HEK293 (cell line): Measurements from ENCODE around the gene PNLDC1.

Experiments used
- CTCF ChIA-PET: fragments of 350-600 bp; formaldehyde crosslinking; extraction: SDS; loops from one replicate; lab custom pipeline; 2021; ENCODE audit warnings: antibody characterized with exemption; lab: Yijun Ruan, JAX
- POLR2A ChIA-PET: fragments of 300-600 bp; formaldehyde crosslinking; extraction: SDS; loops from one replicate; lab custom pipeline; 2020; ENCODE audit warnings: antibody characterized with exemption, inconsistent platforms; lab: Yijun Ruan, JAX
- H3K27ac ChIP-seq: fragments of 200-500 bp; sonication (Bioruptor generic); 2 replicates; pipeline ENCODE4 v1.5.1; 2014; ENCODE audit warnings: low read depth, low read length, control low read depth, inconsistent platforms; ENCODE audit errors: extremely low read depth
- H3K36me3 ChIP-seq, 2 experiments: fragments of 200-500 bp in 1 of 2; sonication (Bioruptor generic) in 1 of 2; 1 replicate in 1 of 2; 2 replicates in 1 of 2; pipeline ENCODE4 v1.5.1; 2014 to 2017; ENCODE audit warnings: inconsistent platforms in 2 of 2, low read length in 2 of 2; ENCODE audit not compliant: control insufficient read depth in 2 of 2, insufficient read depth in 1 of 2
- H3K4me1 ChIP-seq: fragments of 200-500 bp; sonication (Bioruptor generic); 2 replicates; pipeline ENCODE4 v1.5.1; 2014; ENCODE audit warnings: mild to moderate bottlenecking, low read length, inconsistent platforms; ENCODE audit not compliant: control insufficient read depth, insufficient read depth
- H3K4me3 ChIP-seq: 2 replicates; pipeline ENCODE4 v1.5.1; 2011; ENCODE audit warnings: low read depth, mild to moderate bottlenecking, control low read depth, low read length, moderate library complexity
- H3K9me3 ChIP-seq: fragments of 200-500 bp; sonication (Bioruptor generic); 2 replicates; pipeline ENCODE4 v1.5.1; 2014; ENCODE audit warnings: low read depth, low read length, inconsistent platforms; ENCODE audit not compliant: control insufficient read depth, insufficient read depth
- PATZ1 ChIP-seq: fragments of 450-650 bp; formaldehyde crosslinking; IDR thresholded peaks from 2 replicates; pipeline ENCODE4 v1.5.1; 2016; ENCODE audit warnings: missing biosample characterization, missing genetic modification characterization
- TSHZ1 ChIP-seq: fragments of 450-650 bp; formaldehyde crosslinking; IDR thresholded peaks from 2 replicates; pipeline ENCODE4 v1.5.1; 2016; ENCODE audit warnings: missing biosample characterization, missing genetic modification characterization, borderline replicate concordance
- ZBTB6 ChIP-seq: fragments of 450-650 bp; formaldehyde crosslinking; IDR thresholded peaks from 2 replicates; pipeline ENCODE4 v1.5.1; 2017; ENCODE audit warnings: missing biosample characterization, missing genetic modification characterization
- ZBTB8A ChIP-seq: fragments of 450-650 bp; formaldehyde crosslinking; IDR thresholded peaks from 2 replicates; pipeline ENCODE4 v1.5.1; 2016; ENCODE audit warnings: missing biosample characterization, missing genetic modification characterization
- ZFP41 ChIP-seq: fragments of 450-650 bp; formaldehyde crosslinking; IDR thresholded peaks from 2 replicates; pipeline ENCODE4 v1.5.1; 2016; ENCODE audit warnings: missing biosample characterization, missing genetic modification characterization, borderline replicate concordance
- ZFP69B ChIP-seq: fragments of 450-650 bp; formaldehyde crosslinking; IDR thresholded peaks from 2 replicates; pipeline ENCODE4 v1.5.1; 2016; ENCODE audit warnings: missing biosample characterization, missing genetic modification characterization
- ZNF138 ChIP-seq: fragments of 450-650 bp; formaldehyde crosslinking; IDR thresholded peaks from 2 replicates; pipeline ENCODE4 v1.5.1; 2016; ENCODE audit warnings: missing biosample characterization, missing genetic modification characterization, borderline replicate concordance
- ZNF146 ChIP-seq: fragments of 450-650 bp; formaldehyde crosslinking; IDR thresholded peaks from 2 replicates; pipeline ENCODE4 v1.5.1; 2016; ENCODE audit warnings: missing biosample characterization, missing genetic modification characterization
- ZNF169 ChIP-seq: fragments of 450-650 bp; formaldehyde crosslinking; IDR thresholded peaks from 2 replicates; pipeline ENCODE4 v1.5.1; 2016; ENCODE audit warnings: missing biosample characterization, missing genetic modification characterization
- ZNF19 ChIP-seq: fragments of 450-650 bp; formaldehyde crosslinking; IDR thresholded peaks from 2 replicates; pipeline ENCODE4; 2016; ENCODE audit warnings: missing biosample characterization, missing genetic modification characterization, low read depth
- ZNF280D ChIP-seq: fragments of 450-650 bp; formaldehyde crosslinking; IDR thresholded peaks from 2 replicates; pipeline ENCODE4 v1.5.1; 2016; ENCODE audit warnings: missing biosample characterization, missing genetic modification characterization
- ZNF416 ChIP-seq: fragments of 450-650 bp; formaldehyde crosslinking; IDR thresholded peaks from 2 replicates; pipeline ENCODE4 v1.5.1; 2016; ENCODE audit warnings: missing biosample characterization, missing genetic modification characterization
- ZNF449 ChIP-seq: fragments of 450-650 bp; formaldehyde crosslinking; IDR thresholded peaks from 2 replicates; pipeline ENCODE4 v1.5.1; 2017; ENCODE audit warnings: missing biosample characterization, mild to moderate bottlenecking, missing genetic modification characterization, moderate library complexity
- ZNF580 ChIP-seq: fragments of 450-650 bp; formaldehyde crosslinking; IDR thresholded peaks from 2 replicates; pipeline ENCODE4 v1.5.1; 2016; ENCODE audit warnings: missing biosample characterization, missing genetic modification characterization
- ZNF658 ChIP-seq: fragments of 450-650 bp; formaldehyde crosslinking; IDR thresholded peaks from 2 replicates; pipeline ENCODE4; 2016; ENCODE audit warnings: missing biosample characterization, missing genetic modification characterization
- ZNF830 ChIP-seq: fragments of 450-650 bp; IDR thresholded peaks from 2 replicates; pipeline ENCODE4 v1.5.0; 2018; ENCODE audit warnings: missing biosample characterization, missing genetic modification characterization, low read depth, mild to moderate bottlenecking, moderate library complexity

The PNLDC1 gene

GRCh38 chr6:159853754-159854153 lies 53.7 kb downstream of the PNLDC1 start:
- POLR2A ChIA-PET = no interaction called here
- Histone ChIP-seq H3K4me1 (no peaks in the 10 kb centered on the region), H3K4me3 (no peak overlapping the region), H3K36me3 (no peaks in the 10 kb centered on the region), H3K27ac (no peak overlapping the region), H3K9me3 (no peaks in the 10 kb centered on the region)
- TF ChIP-seq ZNF830 (tag by site-specific recombination) = no peak
- CTCF ChIA-PET = interaction anchor here (0.9 to 1.7 kb wide), 5 partner anchors 8 to 162 kb away, joined by 3 to 11 read pairs (median 4); no protein-coding TSS in a partner anchor

GRCh38 chr6:159854959-159855358 lies 54.9 kb downstream of the PNLDC1 start:
- ChIA-PET POLR2A (interaction anchor here (2.5 kb wide), 1 partner anchor 65 kb away, joined by 7 read pairs; the partner anchor contains the start of gene TCP1), CTCF (interaction anchor here (0.6 to 1.7 kb wide), 8 partner anchors 9 to 679 kb away, joined by 3 to 11 read pairs (median 4); no protein-coding TSS in a partner anchor)
- TF ChIP-seq ZFP69B (tag by site-specific recombination) (no peak), ZNF416 (tag by site-specific recombination) (no peak), ZNF658 (tag by site-specific recombination) (no peak), ZNF146 (tag by site-specific recombination) (no peak), ZFP41 (tag by site-specific recombination) (no peak), ZBTB6 (tag by site-specific recombination) (no peak), ZNF138 (tag by site-specific recombination) (no peak), PATZ1 (no peak), TSHZ1 (tag by site-specific recombination) (no peak), ZNF449 (tag by site-specific recombination) (no peak), ZNF580 (no peak), ZNF280D (tag by site-specific recombination) (no peak), ZNF19 (tag by site-specific recombination) (no peak), ZNF169 (tag by site-specific recombination) (no peak), ZBTB8A (no peak)
- Histone ChIP-seq H3K36me3 (no peaks in the 10 kb centered on the region), H3K4me3 (no peak overlapping the region), H3K9me3 (no peaks in the 10 kb centered on the region), H3K4me1 (no peaks in the 10 kb centered on the region), H3K27ac (no peak overlapping the region)
